Neutrophil (primary cell): ENCODE data around the gene TENT4A.

ENCODE experiments used
- H3K27ac ChIP-seq: fragments of 200-600 bp; sonication (generic); 2 replicates; pipeline ENCODE4 v1.5.1; 2016; ENCODE audit warnings: mild to moderate bottlenecking, moderate library complexity
- H3K27me3 ChIP-seq: fragments of 200-600 bp; sonication (generic); 2 replicates; pipeline ENCODE4 v1.6.0; 2016; ENCODE audit warnings: mild to moderate bottlenecking
- H3K36me3 ChIP-seq: fragments of 200-600 bp; sonication (generic); 2 replicates; pipeline ENCODE4 v1.5.1; 2017
- H3K4me1 ChIP-seq, 2 experiments: fragments of 200-600 bp in 1 of 2; sonication (generic) in 1 of 2; 1 replicate in 1 of 2; 2 replicates in 1 of 2; pipeline versions ENCODE4 v1.5.1 to v1.6.1; 2013 to 2016; ENCODE audit warnings: low read depth in 1 of 2, low read length in 1 of 2, mild to moderate bottlenecking in 1 of 2, moderate library complexity in 1 of 2; ENCODE audit not compliant: control insufficient read depth in 1 of 2, insufficient read depth in 1 of 2
- H3K4me3 ChIP-seq, 2 experiments: fragments of 200-600 bp in 1 of 2; sonication (generic) in 1 of 2; 1 replicate in 1 of 2; 2 replicates in 1 of 2; pipeline ENCODE4 v1.5.1; 2013 to 2016; ENCODE audit warnings: low read depth in 1 of 2, low read length in 1 of 2, mild to moderate bottlenecking in 1 of 2, moderate library complexity in 1 of 2
- H3K9me3 ChIP-seq: fragments of 200-600 bp; sonication (generic); 2 replicates; pipeline ENCODE4 v1.5.1; 2016
- TF ChIP-seq, protein P1 (sequence below): fragments of 200-600 bp; sonication (generic); IDR thresholded peaks from 2 replicates; pipeline ENCODE4 v1.5.1; 2016; ENCODE audit warnings: antibody characterized with exemption

TENT4A gene

DNA sequence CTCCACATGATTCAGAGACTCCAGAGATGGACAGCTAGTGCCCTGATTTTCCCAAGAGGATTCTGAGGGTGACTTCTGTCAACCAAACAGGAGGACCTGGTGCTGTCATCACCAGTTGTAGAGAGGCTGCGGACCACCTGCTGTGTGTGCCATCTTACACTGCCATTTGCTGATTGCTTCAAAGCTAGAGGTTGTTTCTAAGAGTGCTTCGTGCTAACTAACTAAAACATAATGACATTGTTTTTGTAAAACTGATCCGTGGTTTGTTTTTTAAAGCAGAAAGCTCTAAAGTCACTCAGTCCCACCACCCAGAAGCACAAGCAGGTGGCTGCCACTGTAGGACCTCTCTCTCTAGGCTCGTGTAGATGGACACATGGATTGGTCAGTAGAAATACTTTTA, 12.2 kb downstream of the TENT4A start:
- TF ChIP-seq, protein P1, sequence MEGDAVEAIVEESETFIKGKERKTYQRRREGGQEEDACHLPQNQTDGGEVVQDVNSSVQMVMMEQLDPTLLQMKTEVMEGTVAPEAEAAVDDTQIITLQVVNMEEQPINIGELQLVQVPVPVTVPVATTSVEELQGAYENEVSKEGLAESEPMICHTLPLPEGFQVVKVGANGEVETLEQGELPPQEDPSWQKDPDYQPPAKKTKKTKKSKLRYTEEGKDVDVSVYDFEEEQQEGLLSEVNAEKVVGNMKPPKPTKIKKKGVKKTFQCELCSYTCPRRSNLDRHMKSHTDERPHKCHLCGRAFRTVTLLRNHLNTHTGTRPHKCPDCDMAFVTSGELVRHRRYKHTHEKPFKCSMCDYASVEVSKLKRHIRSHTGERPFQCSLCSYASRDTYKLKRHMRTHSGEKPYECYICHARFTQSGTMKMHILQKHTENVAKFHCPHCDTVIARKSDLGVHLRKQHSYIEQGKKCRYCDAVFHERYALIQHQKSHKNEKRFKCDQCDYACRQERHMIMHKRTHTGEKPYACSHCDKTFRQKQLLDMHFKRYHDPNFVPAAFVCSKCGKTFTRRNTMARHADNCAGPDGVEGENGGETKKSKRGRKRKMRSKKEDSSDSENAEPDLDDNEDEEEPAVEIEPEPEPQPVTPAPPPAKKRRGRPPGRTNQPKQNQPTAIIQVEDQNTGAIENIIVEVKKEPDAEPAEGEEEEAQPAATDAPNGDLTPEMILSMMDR: no peak
- Histone ChIP-seq H3K9me3 (no peaks in the 10 kb centered on the region), H3K36me3 (peaks cover 6% of the 10 kb centered on the region), H3K4me1 (peaks cover 0 to 17% of the 10 kb centered on the region in 2 experiments), H3K27me3 (no peaks in the 10 kb centered on the region), H3K4me3 (no peak overlapping the region), H3K27ac (no peak overlapping the region)

- TF ChIP-seq, protein P1: no peak
- peaks cover 6% of the 10 kb centered on the region for H3K36me3 ChIP-seq
- H3K27ac ChIP-seq: no peak overlapping the region
- H3K27me3 ChIP-seq: no peaks in the 10 kb centered on the region
- H3K4me1 ChIP-seq: peaks cover 0 to 16% of the 10 kb centered on the region in 2 experiments
- H3K4me3 ChIP-seq: no peak overlapping the region
- H3K9me3 ChIP-seq: no peaks in the 10 kb centered on the region
Measured at GRCh38 chr5:6726006-6726405, 12.8 kb downstream of the TENT4A start.

GRCh38 chr5:6727231-6727630, 14.0 kb downstream of the TENT4A start:
- Histone ChIP-seq H3K27ac (no peak overlapping the region), H3K4me3 (no peak overlapping the region), H3K27me3 (no peaks in the 10 kb centered on the region), H3K36me3 (peaks cover 6% of the 10 kb centered on the region), H3K9me3 (no peaks in the 10 kb centered on the region), H3K4me1 (peaks cover 0 to 11% of the 10 kb centered on the region in 2 experiments)
- TF ChIP-seq, protein P1: no peak

DNA sequence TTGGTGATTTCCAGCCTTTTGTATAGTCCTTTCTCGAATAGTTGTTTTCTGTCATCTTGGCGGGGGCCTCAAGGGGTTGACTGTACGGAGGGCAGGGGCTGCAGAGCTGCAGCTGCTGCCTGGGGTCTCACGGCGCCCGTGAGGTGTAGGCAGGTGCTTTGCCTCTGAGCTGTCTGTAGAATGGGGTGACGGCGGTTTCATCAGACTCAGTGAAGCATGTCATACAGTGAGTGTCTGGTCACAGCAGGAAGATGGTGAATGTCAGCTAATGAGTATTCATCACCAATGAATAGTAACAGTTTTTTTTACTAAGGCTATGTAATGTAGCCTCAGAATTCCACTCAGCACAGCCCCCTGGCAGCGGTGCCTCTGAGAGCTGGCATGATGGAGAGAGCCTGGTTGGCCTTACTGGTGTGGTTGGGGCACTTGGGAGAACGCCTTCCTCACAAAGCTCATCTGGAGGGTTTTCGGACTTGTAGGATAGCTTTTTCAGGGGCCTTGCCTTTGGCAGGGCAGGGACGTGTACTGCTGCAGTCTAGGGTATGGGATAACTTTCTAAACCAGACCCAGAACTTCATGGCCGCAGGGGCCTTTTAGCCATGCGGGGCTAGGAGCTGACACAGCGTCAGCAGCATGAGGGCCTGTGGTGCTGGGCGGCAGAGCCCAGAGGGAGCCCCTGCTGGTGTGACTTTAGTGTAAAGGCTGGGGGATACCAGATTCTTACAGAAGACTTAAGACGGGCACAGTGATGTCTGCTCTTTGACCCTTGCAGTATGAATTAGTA, 15.0 kb downstream of the TENT4A start:
- TF ChIP-seq, protein P1: no peak
- H3K4me1 ChIP-seq: peaks cover 0 to 6% of the 10 kb centered on the region in 2 experiments
- no peaks in the 10 kb centered on the region for H3K9me3 ChIP-seq
- H3K36me3 ChIP-seq: peaks cover 6% of the 10 kb centered on the region
- no peak overlapping the region for H3K27ac ChIP-seq
- H3K4me3 ChIP-seq: no peak overlapping the region
- no peaks in the 10 kb centered on the region for H3K27me3 ChIP-seq

DNA sequence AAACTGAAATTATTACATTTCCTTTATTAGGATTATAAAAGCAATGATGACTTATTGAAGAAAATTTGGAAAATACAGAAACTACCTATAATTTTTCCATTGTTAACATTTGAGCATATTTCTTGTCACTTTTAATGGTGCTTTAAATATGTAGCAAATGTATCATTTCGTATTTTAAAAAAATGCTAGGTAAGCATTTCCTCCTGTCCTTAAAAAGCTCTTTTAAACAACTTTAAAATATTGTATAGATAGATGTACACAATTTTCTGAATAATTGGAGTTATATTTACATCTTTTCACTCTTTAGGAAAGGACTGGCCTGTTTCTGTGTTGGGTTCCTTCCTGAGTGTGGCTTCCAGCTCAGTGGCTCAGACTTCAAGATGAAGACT, 15.6 kb downstream of the TENT4A start:
- Histone ChIP-seq H3K27me3 (no peaks in the 10 kb centered on the region), H3K36me3 (peaks cover 6% of the 10 kb centered on the region), H3K4me1 (peaks cover 0 to 4% of the 10 kb centered on the region in 2 experiments), H3K9me3 (no peaks in the 10 kb centered on the region), H3K4me3 (no peak overlapping the region), H3K27ac (no peak overlapping the region)
- TF ChIP-seq, protein P1: no peak
